Measurements from ENCODE around the gene GABRB3.
A peak's percentile ranks its signal among the peaks of the same experiment; 100 is the strongest.

Gene GABRB3

DNA sequence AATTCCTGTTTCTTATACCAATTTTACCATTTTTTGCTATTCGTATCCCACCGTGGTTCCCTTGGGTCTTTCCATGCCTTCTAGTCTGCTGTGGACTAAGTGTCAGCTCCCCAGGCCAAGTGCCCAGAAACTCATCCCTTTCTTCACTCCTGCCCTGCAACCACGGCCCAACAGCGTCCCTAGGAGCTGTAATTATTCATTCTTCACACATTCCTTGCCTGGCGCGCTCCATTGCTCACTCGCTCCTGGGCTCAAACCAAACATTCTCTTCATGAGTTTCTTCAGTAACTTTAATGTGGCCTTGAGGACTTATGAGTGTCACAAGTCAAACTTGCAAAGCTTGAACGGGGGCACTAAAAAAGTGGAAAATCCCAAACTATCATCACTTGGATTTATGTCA lies 15.7 kb downstream of the GABRB3 start:
- no peak for DNase-seq
- Histone ChIP-seq H3K4me1 (0 out of 2 replicates have a peak, but pooled peaks cover 4% of the 10 kb centered on the region), H3K4me3 (ENCODE audit: low read depth, low read length) (no peak overlapping the region), H3K27me3 (no peaks in the 10 kb centered on the region), H3K36me3 (no peaks in the 10 kb centered on the region), H3K9me3 (no peaks in the 10 kb centered on the region)
- TF ChIP-seq, protein P1, sequence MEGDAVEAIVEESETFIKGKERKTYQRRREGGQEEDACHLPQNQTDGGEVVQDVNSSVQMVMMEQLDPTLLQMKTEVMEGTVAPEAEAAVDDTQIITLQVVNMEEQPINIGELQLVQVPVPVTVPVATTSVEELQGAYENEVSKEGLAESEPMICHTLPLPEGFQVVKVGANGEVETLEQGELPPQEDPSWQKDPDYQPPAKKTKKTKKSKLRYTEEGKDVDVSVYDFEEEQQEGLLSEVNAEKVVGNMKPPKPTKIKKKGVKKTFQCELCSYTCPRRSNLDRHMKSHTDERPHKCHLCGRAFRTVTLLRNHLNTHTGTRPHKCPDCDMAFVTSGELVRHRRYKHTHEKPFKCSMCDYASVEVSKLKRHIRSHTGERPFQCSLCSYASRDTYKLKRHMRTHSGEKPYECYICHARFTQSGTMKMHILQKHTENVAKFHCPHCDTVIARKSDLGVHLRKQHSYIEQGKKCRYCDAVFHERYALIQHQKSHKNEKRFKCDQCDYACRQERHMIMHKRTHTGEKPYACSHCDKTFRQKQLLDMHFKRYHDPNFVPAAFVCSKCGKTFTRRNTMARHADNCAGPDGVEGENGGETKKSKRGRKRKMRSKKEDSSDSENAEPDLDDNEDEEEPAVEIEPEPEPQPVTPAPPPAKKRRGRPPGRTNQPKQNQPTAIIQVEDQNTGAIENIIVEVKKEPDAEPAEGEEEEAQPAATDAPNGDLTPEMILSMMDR (IDR thresholded peaks at IDR 0.05; ENCODE audit: low read depth, low read length) = no peak

DNA sequence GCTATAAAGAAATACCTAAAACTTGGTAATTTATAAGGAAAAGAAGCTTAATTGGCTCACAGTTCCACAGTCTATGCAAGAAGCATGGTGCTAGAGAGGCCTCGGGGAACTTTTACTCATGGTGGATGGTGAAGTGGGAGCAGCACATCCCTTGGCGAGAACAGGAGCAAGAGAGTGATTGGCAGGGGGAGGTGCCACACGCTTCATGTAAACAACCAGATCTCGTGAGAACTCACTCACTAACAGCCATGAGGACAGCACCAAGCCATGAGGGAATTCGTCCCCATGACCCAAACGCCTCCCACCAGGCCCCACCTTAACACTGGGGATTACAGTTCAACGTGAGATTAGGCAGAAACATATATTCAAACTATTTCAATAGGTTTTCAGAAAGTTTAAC lies 28.0 kb downstream of the GABRB3 start:
- TF ChIP-seq, protein P1 (IDR thresholded peaks at IDR 0.05; ENCODE audit: low read depth, low read length) = no peak
- Histone ChIP-seq H3K27me3 (no peaks in the 10 kb centered on the region), H3K4me1 (peaks cover 5% of the 10 kb centered on the region), H3K36me3 (no peaks in the 10 kb centered on the region), H3K4me3 (ENCODE audit: low read depth, low read length) (no peak overlapping the region), H3K9me3 (no peaks in the 10 kb centered on the region)
- DNase-seq = no peak

DNA sequence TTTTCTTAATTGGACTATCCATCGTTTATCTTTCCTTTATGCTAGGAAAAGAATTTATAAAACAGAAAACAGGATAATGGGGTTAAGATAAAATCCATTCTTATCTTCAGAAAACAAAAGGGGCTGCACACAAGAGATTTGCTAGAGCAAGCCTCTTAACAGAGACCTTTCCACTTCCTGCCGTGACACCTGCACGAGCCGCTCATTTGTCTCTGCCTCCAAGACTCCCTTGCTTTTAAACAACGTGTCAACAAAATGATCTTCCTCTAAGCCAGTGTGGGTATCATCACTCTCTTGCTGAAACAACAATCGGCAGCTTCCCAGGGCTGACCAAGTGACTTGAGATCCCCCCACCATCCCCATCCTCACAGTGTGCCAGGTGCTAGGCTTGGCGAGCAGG lies 33.1 kb downstream of the GABRB3 start:
- Histone ChIP-seq H3K4me1 (peaks cover 18% of the 10 kb centered on the region), H3K36me3 (no peaks in the 10 kb centered on the region), H3K9me3 (no peaks in the 10 kb centered on the region), H3K27me3 (no peaks in the 10 kb centered on the region), H3K4me3 (ENCODE audit: low read depth, low read length) (no peak overlapping the region)
- no peak for DNase-seq
- TF ChIP-seq, protein P1 (IDR thresholded peaks at IDR 0.05; ENCODE audit: low read depth, low read length) = no peak

DNA sequence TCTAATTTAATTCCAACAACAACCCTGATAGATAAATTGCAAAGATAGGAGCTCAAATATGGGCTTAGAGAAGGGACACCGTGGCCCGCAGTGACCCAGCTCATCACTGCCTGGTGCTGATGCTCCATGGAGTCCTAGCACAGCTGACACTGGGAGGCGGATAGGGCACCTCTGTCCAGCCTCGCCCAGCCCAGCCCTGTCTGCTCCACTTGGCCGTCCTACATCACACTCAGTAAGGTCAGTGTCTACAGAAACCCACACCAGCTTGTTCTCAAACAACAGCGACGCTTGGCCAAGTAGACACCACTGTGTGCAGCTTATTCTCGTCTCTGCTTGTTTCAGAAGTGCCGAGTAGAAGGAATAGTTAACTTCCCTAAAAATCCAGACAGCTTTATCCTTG lies 33.9 kb downstream of the GABRB3 start:
- peaks cover 18% of the 10 kb centered on the region for H3K4me1 ChIP-seq
- TF ChIP-seq, protein P1 (IDR thresholded peaks at IDR 0.05; ENCODE audit: low read depth, low read length) = no peak
- no peak for DNase-seq
- H3K4me3 ChIP-seq (ENCODE audit: low read depth, low read length) = no peak overlapping the region
- no peaks in the 10 kb centered on the region for H3K9me3 ChIP-seq
- no peaks in the 10 kb centered on the region for H3K36me3 ChIP-seq
- H3K27me3 ChIP-seq = no peaks in the 10 kb centered on the region

DNA sequence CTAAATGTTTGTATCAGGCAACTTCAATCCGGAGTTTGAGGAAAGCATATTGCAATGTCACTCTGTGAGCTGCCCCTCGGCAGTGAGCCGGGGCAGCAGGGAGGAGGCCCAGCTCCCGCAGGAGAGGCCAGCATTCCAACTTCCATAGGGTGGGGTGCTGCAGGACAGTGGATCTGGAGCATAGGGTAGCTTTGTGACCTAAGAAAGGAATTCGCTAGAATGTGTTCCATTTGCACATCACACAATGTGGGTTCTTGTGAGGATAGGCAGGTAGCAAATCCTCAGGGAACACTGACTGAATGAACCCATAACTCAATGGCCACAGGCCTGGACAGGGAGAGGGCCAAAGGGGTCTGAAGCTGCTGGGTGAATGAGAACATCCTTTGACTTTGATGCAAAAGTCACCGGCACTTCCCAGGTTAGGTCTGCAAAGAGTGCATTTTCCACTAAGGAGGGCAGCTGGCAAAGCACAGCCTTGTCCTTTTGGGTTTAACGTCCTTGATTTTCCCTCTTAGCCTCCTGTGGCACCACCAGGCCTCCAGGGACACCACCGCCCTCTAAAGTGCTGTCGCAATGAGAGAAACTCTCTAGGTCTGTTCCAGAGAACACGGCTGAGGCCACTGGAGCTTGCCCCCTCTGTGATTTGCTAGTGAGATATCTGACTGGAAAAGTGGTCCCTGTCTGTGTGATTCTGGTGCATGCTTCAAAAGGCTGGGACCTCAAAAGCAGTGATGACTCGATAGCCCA lies 36.2 kb downstream of the GABRB3 start:
- TF ChIP-seq, protein P1 (IDR thresholded peaks at IDR 0.05; ENCODE audit: low read depth, low read length) = no peak
- Histone ChIP-seq H3K4me3 (ENCODE audit: low read depth, low read length) (no peak overlapping the region), H3K36me3 (no peaks in the 10 kb centered on the region), H3K4me1 (peaks cover 18% of the 10 kb centered on the region), H3K9me3 (no peaks in the 10 kb centered on the region), H3K27me3 (no peaks in the 10 kb centered on the region)
- DNase-seq = peak; percentile 21

DNA sequence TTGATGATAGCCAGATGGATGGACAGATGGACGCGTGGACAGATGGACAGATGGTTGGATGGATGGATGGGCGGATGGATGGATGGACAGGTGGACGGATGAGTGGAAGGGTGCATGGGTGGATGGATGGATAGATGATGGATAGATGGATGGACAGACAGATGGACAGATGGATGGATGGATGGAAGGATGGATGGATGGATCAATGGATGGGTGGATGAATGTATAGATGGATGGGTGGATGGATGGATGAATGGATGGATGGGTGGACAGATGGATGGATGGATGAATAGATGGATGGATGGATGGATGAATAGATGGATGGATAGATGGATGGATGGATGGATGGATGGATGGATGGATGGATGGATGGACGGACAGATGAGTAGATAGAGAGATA lies 40.9 kb downstream of the GABRB3 start:
- Histone ChIP-seq H3K9me3 (no peaks in the 10 kb centered on the region), H3K4me3 (ENCODE audit: low read depth, low read length) (no peak overlapping the region), H3K27me3 (no peaks in the 10 kb centered on the region), H3K36me3 (no peaks in the 10 kb centered on the region), H3K4me1 (peaks cover 2% of the 10 kb centered on the region; the same call in 1 of the 2 replicates)
- no peak for DNase-seq
- TF ChIP-seq, protein P1 (IDR thresholded peaks at IDR 0.05; ENCODE audit: low read depth, low read length) = no peak

All from BE2C (cell line).